AG08395 (cell line): Measurements from ENCODE around the gene SFMBT2.
"Not testable (repeated sequence)": the region's sequence is repeated elsewhere in the genome, so short reads cannot be mapped to it uniquely, and the experiment has no call there.

Experiments
- DNase-seq: peaks from one replicate; pipeline ENCODE4 v3.0.0; 2012; ENCODE audit warnings: mixed read lengths, low spot score

The SFMBT2 gene

DNA sequence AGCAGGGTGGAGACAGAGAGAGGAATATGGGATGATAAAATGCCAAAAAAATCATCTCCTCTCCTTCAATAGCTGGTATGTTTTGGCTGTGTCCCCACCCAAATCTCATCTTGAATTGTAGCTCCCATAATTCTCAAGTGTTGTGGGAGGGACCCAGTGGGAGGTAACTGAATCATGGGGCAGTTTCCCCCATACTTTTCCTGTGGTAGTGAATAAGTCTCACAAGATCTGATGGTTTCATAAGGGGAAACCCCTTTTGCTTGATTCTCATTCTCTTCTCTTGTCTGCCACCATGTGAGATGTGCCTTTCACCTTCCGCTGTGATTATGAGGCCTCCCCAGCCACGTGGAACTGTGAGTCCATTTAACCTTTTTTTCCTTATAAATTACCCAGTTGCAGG lies 226.7 kb downstream of the SFMBT2 start:
- DNase-seq, result not testable (repeated sequence)

DNA sequence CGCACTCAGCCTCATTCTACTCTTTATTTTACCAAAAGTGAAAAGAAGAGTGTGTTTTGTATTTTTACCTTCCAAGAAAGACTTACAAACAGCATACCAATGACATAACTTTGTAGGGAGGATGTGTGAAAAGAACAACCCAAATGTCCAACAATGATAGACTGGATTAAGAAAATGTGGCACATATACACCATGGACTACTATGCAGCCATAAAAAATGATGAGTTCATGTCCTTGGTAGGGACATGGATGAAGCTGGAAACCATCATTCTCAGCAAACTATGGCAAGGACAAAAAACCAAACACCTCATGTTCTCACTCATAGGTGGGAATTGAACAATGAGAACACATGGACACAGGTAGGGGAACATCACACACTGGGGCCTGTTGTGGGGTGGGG lies 228.5 kb downstream of the SFMBT2 start:
- not testable (repeated sequence) for DNase-seq

DNA sequence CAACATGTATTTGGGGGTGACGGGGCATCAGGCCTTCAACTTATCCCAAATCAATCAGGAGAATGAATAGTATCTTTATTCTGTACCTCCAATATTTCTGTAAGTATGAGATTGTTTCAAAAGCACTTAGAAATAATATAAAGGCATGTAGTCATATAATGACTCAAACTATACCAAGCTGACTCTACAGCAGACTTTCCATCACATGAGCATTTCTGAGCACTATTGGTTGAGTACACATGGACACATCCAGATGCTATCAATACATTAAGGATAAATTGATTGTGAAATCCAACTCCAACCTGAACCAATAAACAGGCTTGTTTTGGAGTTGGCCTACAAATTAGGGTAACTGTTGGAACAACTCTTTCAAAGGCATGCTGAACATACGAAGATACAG lies 229.4 kb downstream of the SFMBT2 start:
- DNase-seq, result no peak

DNA sequence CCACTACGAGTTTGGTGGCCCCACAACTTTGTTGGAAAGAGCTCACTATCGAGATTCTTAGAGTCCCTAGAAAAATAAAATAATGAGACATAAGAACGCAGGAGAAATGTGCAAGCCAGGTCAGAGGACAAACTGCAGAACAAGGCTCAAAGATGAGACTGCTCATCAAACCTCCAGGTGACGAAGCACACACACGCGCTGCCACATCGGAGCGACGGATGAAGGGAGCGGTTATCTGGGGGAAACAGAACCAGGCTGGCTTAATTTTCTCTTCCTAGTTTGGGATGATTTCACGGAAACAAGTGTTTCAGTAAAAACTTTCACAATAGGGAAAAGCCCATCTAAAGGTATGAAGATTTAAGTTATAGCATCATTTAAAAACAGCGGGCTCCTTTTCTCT lies 231.3 kb downstream of the SFMBT2 start:
- no peak for DNase-seq

DNA sequence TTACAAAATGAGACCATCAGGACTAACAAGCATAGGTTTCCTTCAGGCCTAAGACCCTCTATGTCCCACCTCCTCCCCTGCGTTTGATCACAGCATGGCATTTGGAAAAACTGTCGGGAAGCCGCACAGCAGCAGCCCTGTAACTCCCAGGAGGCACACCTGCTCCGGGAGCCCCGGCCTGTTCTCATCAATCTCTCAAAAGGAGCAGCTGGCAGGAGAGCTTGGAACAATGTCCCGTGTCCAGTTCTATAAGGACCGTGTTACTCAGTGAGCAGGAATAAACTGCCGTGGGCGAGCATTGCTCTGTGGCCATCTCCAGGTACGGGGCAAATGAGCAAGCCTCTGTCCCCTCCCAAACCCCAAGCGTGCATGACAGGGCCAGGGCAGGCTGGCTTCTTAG lies 236.9 kb downstream of the SFMBT2 start:
- no peak for DNase-seq

DNA sequence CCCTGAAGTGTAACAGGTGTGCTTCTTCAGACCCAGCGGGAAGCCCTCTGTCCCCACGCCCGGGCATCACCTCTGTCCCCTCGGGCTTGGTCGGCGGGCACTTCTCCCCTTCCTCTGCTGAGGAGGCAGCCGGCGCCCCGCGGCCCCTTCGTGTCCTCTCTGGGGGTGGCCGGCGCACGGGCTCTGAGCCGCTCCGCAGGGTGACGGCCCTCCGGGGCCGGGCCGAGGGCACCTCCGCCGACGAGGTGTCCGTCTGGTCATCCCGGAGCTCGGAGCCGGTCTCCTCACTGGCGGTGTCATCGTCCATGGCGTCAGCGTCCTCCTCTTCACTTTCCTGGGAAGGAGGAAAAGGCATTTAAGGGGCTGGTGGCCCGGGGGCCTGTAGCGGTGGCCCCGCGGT lies 239.0 kb downstream of the SFMBT2 start:
- DNase-seq, result no peak

DNA sequence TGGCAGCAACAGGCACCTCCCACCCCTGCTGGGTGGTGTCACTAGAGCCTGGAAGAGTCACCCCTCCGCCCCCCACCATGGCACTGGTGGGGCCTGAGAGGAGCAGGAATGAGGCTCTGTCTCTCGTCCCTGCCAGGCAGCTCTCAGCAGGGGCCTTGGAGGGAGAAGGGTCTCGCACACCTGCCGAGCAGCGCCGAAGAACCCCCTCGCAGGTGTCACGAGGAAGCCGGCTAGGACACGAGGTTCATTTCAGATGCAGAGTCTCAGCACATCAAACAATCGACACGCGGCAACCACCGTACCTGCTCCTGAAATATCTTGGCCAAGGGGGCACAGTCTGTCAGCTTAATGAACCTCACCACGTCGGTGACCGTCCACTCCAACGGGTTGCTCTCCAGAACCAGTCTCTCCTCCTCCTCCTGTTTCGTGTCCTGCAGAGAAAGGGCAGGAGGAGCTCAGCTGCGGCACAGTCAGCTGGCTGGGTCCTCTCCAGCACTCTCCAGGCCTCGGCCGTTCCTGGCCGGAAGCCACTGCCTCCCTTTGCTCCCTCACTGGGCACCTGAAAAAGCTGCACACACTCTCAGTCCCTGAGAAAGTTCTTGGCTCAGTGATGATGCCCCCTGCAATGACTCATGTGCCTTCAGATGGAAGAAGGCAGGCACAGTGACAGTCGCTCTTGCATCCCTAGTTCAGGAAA lies 240.1 kb downstream of the SFMBT2 start:
- DNase-seq, result no peak

DNA sequence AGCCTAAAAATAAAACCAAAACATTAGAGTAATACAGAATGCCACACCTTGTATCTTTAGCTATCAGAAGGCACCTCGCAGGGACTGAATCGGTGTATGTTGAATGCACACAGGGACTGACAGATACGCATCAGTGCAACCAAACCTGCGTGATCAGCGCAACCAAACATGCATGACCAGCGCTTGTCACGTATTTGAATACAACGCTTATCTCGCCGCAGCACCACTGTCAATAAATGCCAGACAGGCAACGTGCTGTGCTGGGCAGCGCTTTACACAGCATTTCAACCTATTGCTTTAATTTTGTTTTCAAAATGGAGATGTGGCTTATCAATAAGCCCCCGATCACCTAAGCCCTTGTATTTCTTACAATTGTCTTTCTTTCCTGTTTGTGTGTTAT lies 242.4 kb downstream of the SFMBT2 start:
- DNase-seq, result no peak

DNA sequence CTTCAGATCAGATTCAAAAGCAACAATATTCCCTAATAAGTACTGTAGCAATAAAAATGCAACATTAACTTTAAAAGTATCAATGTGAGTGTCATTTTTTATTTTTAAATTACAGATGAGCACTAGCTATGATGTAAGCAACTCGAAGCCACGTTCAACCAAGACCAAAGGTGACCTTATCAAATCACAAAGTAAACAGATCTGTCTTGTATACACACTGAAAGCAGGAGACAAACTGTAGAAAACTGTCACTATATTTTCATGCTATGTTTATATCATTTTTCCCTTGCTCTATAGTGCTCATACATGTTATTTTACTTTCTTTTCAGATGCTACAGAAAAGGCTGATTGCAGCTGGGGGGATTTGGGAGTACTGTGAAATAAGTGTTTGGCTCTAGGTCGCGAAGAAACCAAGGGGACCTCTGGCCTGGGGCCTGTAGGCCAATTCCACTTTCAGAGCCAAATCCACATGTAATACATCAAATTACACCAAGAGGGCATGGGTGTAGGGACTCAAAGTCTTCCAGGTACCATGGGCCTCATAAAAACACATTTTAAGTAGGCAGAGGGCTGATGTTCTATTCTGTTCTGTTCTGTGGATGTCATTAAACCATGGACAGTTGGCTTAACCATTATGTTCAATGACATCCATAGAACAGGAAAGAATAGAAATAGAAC lies 245.2 kb downstream of the SFMBT2 start:
- no peak for DNase-seq

DNA sequence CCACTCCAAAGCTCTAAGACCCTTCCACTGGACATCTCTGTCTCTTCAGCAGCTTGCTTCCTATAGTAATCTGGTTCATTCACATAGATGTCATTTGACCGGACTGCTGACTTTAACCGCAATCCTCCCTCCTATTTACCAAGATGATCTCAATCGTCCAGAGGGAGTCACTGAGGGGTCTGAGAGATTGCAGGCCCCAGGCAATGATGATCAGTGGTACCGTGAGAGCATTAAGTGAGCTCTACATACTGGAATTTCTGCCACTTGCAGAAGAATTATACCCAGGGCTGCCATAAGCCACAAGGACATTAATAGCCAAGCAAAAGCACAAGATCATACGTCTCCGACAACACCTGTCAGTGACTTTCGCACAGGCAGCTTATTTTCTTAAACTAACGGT lies 245.9 kb downstream of the SFMBT2 start:
- no peak for DNase-seq

DNA sequence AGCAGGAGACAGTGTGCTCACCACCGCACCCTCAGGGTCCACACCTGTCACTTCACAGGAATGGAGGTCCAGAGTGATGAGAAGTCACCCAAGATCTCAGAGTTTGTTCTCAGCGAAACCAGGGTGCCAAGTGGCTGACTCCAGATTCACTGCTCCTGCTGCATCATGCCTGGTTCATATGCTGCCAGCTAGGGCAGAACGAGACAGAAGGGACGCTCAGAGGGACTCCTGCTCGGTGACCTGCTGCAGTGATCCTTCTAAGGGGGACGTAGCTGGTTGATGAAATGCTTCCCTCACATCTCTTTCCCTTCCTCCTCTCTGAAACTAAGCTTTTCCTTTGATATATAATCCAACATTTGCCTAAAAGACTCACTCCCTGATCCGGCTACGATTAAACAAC lies 248.5 kb downstream of the SFMBT2 start:
- DNase-seq, result no peak

DNA sequence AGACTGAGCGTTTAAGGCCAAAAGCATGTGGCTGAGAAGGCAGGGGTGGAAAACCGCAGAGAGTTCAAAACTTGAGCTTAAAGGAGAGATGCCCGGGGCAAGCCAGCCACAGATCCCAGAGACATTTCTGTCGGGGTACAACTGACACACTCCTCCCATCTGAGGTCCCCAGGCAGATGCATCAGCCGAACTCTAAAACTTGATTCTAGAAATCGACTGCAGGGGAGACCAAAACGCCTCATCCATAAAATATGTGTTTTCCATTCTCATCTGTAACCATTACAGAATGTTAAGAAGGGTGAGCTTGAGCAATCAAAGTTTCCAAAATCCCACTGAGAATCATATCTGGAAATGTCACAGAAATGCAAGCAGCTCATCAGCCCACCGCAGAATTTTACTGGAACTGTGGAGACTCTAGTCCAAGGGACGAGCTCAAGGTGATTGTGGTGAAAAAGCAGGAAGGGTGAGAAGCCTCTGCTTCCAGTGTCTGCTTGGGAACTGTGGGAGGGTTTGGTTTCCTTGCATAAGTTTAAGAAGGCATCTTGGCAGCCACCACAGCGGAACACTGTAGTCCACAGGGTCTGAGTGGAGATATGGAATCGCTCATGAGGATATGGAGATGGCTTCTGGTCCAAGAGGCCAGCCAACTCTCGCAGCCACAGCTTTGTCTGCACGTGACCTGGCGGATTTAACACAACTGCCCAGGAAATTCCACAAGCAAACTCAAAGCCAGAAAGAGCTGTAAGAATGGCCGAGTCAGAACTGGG lies 249.2 kb downstream of the SFMBT2 start:
- DNase-seq, result no peak

DNA sequence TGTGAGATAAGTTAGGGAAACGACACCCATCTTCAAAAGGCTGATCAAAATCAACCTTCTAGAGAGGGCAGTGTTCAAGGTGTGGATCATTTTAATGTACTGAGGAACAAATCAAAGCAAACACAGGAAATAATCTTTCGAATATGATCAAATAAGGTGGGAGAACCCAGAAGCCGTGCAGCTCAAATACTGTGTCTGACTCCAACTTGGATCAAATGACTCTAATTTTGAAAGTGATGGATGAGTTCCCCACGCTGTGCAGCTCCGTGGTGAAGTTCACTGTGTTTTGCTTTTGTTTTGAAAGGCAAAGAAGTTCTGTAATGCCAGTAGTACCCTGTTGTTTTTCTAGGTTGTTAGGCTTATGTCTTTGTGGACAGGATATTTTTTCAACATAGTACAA lies 250.9 kb downstream of the SFMBT2 start:
- DNase-seq, result no peak

DNA sequence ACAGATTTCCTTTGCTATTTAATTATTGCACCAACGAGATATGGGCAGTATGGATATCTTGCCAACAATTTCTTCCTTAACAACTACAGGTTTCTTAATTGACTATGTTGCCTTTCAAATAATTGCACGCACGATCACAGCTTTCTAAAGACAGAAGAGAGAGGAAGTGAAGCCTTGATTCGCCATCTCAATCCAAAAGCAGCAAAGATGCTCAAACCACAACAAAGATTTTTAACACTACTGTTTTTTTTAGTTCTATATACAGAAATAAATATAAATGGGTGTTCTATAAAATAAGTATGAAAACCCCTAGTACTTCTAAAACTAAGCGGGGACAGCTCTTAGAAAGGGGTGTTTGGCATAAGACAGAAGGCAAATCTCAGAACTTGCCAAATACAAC lies 251.3 kb downstream of the SFMBT2 start:
- no peak for DNase-seq

DNA sequence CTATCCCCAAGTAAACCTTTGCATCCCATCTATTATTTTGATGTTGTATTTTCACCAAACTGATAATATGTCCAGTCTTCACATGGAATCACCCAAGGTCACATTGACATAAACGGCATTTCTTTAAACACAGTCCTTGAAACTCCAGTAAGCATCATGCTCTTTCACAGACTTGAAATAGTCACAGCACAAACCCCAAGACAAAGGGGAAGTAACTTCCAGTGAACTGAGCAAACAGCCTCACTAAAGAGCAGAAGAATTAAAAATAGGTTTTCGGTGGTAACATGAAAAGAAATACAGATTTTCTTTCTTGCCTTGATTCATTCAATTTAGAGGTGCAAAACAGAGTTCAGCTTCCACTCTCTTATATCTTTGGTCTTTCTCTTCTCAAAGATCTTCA lies 253.7 kb downstream of the SFMBT2 start:
- DNase-seq, result no peak

DNA sequence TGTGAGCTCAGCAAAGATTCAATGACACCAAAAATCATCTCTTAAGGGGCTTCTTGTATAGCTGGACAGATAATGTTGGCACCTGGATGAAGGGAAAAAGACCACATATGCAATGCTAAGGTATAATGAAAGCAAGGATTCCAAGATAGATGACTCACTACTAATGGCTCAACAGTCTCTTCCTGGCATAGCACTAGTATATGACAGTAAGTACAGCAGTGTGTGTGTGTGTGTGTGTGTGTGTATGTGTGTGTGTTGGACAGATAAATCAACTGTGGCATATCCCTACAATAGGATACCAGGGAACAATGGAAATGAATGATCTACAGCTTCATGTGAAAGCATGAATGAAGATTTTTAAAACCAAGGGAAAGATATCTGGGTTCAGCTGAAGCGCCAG lies 257.1 kb downstream of the SFMBT2 start:
- no peak for DNase-seq

DNA sequence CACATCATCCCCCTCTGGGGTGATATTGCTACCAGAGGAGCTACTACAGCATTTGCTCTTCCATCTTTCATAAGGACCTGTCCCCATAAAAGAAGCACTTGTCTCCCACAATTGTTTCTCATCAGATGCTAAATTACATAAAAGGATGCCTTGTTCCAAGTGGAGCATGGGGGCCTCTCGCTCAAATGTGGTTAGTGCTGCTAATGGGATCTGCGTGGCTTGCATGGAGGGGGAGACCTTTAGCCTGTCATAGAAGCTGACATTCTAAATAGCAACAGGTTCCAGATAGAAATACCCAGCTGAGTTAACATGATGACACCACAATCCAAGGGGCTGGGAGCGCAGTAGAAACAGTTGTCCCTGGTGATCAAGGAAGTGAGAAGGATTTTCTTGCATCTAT lies 257.9 kb downstream of the SFMBT2 start:
- DNase-seq, result no peak

DNA sequence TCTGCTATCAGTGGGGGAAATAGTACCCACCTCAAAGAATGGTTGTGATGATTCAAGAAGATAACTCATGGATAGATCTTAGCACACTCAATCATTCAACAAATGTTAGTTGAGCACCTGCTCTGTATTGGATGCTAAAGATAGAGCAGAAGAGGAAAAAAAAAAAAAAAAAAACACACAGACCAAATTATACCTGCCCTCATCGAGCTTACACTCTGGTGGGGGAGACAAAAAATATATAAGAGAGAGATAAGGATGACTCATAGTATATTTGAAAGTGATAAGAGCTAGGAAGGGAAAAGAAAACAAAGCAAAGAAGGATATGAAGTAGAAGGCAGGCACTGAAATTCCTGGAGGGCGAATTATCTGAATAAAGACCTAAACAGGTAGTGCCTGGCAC lies 258.5 kb downstream of the SFMBT2 start:
- no peak for DNase-seq

DNA sequence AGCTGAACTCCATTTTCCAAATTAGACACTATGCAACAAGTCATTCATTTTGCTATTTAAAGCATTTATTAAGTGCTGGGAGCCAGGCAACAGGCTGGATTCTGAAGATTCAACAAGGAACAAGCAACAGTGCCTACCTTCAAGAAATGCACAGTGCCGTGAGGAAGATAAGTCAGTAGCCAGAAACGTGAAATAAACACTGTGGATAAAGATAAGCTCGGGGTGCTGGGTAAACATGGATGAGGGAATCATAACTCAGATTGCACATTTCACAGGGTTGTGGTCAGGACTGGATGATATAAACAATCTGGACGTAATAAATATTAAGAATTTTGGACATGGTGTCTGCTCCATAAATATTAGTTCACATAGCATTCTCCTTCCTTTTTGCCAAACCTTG lies 259.3 kb downstream of the SFMBT2 start:
- DNase-seq, result no peak

DNA sequence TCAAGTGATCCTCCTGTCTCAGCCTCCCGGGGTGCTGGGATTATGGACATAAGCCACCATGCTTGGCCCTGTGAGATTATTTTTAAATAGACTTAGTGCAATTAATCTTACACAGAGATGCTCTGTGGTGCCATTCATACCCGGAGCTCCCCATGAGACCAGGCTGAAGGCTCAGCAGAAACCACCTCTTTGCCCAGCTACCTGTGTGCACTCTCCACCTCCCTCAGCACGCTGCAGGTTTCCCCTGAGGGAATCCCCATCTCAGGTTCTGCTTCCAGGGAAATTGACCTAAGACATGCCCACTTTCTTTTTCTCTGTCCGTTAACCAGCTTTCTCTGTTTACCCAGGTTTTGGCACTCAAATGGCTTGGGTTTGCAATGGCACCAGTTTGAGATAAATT lies 260.5 kb downstream of the SFMBT2 start:
- DNase-seq, result no peak

DNA sequence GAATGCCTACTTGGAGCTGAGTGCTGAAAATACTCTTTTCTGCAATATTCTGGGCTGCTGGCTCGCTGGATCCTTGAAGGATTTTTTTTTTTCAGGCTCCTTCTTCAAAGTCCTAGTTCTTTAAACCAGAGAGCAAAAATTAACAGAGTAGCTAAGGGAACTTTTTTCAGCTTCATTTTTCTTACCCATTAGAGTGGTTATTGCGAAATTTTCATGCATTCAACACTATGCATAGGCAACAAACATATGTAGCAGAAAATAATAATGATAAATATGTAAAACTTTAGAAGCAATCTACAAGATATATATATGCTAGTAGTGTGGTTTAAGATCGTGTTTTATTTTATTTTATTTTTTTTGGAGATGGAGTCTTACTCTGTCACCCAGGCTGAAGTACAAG lies 264.6 kb downstream of the SFMBT2 start:
- no peak for DNase-seq

DNA sequence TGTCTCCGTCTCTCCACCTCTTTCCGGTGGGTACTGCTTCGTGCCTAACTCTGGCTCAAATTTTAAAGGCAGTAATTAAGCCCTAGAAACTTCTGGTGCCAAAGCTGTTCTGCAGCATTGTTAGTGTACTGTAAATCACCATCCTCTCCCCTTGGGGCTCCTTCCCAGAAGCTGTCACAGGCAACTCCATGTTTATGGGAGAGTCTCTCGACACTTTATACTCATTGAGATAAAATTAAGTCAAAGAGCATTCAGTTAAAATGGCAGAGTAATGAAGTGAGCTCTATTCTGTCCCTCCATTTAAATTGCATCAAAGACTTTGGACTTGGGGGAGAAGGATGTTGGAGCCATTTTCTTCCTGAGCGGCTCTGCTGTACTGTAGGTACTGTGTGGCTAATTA lies 274.8 kb downstream of the SFMBT2 start:
- no peak for DNase-seq

DNA sequence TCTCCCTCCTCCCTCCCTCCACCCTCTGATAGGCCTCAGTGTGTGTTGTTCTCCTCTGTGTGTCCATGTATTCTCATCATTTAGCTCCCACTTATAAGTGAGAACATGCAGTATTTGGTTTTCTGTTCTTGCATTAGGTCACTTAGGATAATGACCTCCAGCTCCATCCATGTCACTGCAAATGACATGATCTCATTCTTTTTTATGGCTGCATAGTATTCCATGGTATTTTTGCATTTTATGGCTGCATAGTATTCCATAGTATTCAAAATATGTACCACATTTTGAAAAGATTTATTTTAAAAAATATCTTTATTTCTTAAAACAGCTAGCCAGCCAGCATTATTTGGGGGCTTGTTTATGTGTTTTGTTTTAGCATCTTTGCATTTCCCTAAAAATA lies 275.6 kb downstream of the SFMBT2 start:
- no peak for DNase-seq
